CD4-positive, alpha-beta T cell treated with Interleukin-4 for 4 hours (primary cell): ENCODE results near the gene KDM8.
A peak's percentile ranks its signal among the peaks of the same experiment; 100 is the strongest.

ENCODE experiments used
- DNase-seq: peaks from one replicate; pipeline ENCODE4 v3.0.0-alpha.2; 2020

Gene KDM8

DNA sequence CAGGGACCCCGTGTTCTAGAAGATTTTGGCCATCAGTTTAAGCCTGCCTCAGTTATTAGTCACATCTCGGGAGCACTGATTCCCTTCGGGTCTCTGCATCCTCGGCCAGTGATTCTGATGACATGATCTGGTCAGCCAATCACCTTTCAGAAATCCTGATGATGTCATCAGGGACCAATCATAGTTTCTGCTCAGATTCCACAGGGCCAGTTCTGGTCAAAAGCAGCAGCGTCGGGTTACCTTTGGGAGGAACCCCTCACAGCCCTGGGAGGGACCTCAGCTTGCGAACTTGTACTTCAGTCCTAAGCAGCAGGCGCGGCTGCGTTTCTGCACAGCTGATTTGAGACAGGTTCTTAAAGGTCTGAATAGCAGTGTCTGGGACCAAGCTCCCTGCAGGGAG, 13.9 kb downstream of the KDM8 start:
- no peak for DNase-seq

DNA sequence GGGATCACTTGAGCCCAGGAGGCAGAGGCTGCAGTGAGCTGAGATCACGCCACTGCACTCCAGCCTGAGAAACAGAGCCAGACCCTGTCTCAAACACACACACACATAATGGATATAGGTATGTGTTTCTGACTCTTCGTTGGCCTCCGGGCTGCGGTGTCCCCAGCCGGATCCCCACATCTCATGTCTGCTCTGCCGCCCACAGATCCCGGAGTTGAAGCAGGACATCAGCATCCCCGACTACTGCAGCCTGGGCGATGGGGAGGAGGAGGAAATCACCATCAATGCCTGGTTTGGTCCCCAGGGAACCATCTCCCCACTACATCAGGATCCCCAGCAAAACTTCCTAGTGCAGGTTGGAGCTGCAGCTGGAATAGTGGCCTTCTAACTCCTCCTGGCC, 15.4 kb downstream of the KDM8 start:
- DNase-seq: no peak

DNA sequence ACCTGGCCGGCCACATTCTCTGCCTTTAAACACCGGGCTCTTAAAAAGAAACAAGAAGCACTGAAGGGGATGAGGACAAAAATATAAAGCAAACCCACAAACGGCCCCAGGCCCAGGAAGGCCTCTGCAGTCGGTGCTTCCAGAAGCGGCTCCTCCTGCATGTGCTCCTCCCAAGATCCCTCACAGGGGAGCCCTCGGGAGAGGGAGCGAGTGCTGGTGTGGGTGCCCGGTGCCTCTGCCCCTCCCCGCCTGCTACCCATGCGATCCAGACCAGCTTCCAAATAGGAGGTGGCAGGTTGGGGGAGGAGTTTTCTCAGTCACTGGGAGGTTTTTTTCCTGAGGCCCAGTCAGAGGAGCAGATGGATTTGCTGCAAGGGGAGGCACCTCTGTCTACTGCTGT, 15.8 kb downstream of the KDM8 start:
- DNase-seq: no peak

DNA sequence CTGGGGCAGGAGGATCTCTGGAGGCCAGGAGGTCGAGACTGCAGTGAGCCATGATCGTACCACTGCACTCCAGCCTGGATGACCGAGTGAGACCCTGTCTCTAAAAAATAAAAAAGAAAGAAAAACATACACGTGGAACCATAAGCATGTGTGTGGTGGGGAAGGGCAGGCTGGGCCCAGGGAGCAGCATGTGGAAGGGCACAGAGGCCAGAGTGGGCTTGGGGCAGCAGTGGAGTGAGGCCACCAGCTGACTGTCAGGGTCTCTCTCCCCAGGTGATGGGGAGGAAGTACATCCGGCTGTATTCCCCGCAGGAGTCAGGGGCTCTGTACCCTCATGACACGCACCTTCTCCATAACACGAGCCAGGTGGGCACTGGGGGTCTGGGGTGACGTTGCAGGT, 16.8 kb downstream of the KDM8 start:
- DNase-seq: no peak

DNA sequence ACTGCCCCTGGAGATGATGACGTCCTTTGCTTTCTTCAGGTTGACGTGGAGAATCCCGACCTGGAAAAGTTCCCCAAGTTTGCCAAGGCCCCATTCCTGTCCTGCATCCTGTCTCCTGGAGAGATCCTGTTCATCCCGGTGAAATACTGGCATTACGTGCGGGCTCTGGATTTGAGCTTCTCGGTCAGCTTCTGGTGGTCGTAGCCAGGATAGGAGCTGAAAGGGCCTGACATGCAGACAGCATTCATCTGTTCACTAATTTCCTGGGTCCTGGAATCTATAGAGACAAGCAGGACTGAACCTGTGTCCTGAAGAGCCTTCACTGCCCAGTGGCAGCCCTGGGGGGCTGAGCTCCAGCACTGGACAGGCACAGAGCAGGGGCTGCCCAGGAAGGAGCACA, 17.2 kb downstream of the KDM8 start:
- DNase-seq: no peak

DNA sequence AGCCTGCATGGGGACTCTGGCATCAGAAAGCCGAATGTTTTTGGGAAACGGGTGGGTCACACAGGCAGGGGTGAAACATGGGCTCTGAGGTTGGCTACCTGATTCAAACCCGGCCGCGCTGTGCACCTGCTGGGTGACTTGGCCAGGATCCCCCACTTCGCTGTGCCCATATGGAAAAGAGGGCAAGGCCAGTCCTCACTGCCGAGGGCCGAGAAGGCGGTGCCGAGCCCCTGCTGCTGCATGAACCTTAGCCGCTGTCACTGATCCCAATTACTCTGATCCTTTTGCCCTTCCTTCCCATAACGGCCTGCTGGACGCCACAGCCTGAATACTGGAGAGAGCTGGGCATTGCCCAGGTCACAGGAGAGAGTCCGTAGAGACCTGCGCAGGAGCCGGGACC, 17.7 kb downstream of the KDM8 start:
- DNase-seq: no peak

DNA sequence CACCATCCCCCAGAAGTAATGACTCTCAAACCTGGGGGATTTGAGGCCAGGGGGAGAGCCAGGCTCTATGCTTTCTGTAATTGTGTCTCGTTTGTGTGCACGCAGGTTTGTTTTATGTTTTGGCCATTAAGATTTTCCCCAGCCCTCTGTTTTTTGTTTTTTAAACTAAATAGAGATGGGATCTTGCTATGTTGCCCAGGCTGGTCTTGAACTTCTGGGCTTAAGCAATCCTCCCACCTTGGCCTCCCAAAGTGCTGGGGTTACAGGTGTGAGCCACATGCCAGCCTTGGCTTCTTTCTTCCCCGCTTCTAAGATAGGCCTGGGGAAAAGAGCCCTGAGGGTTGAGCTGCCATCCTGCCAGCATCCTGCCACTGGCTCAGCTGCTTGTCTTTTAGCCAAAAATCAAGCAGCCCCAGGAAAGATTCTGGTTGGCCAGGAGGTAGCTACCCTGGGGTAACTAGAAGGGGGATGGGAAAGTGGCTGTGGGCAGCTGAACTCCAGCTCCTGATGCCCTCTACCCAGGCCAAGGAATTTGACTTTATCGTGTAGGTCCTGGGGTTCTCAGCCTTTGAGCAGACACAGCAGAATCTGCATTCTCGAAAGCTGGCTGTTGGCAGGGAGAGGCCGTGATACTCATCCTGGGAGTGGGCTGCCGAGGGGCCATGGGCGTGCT, 18.4 kb downstream of the KDM8 start:
- no peak for DNase-seq

DNA sequence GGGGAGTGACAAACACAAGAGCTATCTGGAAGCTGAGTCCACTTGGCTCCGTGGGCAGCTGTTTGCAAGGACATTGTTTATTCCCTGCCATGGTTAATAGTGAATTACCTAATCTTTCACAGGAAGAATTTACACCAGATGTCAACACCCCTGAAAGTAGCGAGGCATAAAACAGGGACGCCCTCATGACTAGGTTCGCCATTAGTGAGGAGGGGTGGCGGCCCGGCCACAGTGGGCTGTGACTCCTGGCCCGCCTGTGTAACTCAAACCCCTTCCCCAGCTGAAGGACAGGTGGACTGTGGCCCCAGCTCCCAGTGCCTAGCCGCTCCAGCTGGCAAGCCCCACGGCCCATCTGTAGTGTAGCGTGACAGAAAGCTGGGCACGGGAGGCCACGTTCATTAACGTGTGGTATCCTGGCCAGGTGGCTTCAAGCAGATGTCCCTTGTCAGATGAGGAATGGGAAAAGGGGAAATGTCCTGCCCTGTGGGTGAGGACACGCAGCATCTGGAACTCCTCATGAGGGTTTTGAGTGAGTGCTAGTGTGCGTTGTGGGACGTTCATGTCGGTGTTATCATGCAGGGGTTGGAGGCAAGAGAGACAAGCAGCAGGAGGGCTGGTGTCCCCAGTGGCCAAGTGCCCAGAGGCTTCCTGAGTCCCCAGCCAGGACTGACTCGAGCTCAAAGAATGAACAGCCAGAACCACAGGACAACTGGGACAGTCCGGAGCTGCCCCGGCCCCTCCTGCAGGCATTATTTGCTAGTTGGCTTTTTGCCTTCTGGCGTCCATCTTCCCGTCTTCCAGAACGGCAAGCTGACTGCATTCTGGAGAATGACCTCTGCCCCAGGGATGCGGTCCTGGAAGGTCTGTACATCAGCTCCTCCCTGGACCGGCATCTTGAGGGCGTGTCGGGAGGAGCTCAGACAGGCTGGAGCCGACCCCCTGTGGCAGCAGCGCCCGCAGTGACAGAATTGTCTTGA, 19.2 kb downstream of the KDM8 start:
- no peak for DNase-seq

DNA sequence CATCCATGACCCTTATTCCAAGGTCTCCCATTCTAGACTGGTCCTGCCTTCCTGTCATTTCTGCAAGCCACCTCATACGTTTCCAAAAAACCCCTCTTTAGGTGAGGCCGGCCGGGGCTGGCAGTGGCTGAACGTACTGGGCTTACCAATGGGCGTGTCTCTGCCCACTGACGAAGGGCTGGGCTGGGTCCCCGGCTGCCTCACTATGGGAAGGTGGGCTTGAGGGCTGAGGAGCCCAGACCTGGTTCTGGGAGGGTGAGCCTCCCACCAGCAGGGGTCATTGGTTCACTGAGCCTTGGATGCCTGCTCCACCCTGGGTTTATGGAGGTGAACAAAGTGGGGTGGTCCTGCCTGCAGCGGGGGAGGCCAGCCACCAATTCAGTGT, 19.9 kb downstream of the KDM8 start:
- no peak for DNase-seq

DNA sequence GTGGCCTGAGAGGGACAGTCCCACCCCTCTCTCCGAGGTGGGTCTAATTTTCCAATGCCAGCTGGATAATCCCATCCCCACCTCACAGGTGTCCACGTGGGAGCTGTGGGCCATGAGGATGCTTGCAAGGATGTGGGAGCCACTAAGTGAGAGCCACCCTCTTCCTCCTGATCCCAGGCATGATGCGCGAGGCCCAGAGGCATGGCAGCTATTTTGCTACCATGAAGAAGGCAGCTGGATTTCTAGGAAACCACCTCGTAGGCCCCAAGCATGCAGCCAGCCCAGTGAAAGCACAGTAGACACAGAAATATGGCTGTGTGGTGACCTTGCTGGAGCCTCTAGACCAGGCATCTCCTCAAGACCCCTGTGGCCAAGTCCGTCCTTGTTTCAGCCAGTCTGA, 20.4 kb downstream of the KDM8 start:
- DNase-seq: no peak

DNA sequence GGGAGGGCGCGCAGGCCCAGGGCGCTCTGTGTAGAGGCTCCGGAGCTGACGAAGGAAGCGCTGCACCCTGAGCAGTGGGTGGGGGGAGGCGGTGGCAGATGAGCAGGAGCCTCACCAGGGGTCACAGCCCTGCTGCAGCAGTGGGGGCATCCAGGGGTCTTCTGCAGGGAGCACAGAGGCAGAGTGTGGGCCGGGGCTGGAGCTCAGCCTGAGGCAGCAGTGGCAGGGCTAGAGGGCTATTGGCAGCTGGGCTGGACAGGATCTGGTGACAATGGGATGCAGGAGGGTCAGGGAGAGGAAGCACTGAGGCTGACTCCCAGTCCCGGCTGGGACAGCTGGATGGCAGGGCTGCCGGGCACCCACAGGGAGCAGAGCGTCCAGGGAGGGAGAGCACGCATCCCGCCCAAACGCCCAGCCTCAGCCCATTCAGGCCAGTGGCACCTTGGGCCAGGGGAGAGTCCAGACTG, 21.0 kb downstream of the KDM8 start:
- DNase-seq: no peak

DNA sequence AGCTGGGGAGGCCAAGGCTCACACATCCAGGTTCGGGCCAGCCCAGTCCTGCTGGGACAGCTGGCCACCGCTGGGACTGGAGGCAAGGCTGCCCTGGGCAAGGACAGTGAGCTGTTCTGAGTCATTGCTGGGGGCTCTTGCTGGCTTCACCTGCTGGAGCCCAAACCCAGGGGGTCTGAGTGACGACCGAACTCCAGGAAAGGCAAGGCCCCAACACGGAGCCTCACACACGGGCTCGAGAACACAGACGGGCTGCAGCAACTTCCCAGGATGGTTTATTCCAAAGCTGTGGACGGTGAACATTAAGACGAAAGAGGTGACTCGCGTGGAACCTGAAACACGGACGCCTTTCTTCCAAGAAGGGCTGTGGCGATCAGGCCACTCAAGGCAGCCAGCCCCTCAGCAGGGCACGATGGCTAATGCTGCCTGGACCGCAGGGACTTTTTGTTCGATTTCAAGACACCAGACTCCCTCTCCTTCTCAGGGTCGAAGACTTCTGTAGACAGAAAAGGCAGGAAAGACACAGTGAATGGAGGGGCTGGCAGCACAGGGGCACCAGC, 21.5 kb downstream of the KDM8 start:
- DNase-seq: no peak

DNA sequence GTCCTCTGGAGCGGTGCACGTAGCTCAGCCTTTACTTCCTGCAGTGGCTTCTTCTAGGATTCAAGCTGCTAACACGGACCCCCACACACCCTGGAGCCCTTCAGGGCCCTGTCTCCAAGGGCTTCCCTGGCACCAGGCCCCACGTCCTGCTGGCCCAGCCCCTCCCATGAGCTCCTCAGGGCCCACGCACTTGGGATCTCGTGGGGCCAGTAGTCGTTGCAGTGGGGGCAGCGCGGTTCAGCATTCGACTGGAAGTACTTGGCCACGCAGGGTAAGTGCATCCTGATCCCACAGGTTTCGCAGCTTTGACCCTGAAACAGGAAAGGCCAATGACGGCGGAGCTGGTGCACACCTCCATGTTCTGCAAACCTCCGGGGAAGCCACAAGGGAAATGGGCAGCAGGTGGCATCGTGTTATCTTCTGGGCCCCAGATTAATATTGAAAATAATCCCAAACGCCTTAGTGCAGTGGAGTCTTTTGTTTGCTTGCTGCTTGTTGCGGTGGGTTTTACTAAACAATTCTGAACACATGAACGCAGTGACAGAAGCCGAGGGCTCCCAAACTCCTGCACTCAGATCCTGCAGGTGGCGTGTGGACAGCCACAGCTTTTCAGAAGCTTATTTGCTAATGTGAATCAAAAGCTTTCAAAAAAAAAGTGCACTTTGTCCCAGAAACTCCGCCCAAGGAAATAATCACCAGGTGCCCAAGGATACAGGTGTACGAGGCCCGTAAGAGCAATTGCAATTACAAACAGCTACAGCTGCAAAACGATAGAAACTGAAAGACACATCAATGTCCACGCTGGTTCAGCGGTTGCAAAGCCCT, 22.4 kb downstream of the KDM8 start:
- DNase-seq: no peak

DNA sequence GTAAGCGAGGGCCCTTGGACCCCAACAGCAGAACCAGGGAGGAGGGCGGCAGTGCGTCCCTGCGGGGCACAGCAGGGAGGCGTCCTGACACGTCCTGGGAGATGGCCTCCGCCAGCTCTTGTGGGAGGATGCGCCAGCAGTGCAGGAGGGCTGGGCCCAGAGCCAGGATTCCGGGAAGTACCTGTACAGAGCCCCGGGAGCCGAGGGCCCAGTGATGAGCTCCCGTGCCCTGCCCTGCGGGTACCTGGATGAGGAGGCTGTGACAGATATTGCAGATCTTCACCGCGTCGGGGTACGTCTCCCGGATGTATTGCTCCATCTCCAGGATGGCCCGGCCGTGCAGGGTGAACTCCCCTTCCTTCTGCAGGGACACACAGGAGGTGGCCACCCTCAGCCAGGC, 23.1 kb downstream of the KDM8 start:
- no peak for DNase-seq

DNA sequence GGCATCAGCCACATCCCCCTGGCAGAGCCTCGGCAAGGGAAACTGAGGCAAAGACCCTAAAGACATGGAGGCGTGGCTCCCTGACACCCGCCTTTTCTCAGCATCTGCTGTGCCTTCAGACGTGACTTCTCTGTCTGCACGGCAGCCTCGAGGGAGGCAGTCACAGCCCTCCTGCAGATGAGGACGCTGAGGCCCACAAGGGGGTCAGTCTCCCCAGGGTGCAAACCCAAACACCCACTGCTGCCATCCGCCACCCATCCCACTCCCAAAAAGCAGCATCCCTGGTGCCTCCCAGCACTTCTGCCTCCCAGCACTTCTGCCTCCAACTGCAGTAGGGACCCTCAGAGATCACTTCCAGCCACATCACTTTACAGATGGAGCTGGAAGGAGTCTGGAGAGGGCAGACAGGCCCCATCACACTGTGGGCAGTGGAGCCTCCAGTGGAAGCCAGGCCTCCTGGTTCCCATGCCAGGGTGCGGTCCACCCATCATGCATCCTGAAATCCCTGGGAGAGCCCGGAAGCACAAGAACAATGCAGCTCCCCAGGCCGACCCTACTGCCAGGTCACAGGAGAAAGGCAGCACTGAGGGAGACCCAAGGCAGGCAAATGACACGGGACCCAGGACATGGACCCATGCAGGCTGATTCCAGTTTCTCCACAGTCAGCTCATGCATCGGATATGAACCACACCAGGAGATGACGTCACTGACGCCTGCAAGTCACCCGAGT, 23.8 kb downstream of the KDM8 start:
- no peak for DNase-seq

DNA sequence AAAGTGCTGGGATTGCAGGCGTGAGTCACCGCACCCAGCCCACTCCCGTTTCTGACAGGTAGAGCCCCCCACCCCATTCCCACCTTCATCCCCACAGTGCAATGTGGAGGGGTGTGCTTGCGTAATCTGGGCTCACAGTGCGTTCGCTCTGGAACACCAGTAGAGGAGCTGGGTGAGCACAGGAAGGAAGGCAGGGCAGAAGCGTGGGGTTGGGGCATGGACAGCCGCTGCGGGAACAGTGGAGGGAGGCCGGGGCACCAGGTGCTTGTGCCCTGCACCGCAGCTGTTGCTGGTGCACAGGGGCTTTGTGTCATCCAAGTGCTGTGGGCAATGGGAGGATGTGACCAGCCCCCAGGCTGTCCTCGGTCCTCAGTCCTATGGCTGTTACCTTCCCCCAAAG, 24.7 kb downstream of the KDM8 start:
- no peak for DNase-seq

DNA sequence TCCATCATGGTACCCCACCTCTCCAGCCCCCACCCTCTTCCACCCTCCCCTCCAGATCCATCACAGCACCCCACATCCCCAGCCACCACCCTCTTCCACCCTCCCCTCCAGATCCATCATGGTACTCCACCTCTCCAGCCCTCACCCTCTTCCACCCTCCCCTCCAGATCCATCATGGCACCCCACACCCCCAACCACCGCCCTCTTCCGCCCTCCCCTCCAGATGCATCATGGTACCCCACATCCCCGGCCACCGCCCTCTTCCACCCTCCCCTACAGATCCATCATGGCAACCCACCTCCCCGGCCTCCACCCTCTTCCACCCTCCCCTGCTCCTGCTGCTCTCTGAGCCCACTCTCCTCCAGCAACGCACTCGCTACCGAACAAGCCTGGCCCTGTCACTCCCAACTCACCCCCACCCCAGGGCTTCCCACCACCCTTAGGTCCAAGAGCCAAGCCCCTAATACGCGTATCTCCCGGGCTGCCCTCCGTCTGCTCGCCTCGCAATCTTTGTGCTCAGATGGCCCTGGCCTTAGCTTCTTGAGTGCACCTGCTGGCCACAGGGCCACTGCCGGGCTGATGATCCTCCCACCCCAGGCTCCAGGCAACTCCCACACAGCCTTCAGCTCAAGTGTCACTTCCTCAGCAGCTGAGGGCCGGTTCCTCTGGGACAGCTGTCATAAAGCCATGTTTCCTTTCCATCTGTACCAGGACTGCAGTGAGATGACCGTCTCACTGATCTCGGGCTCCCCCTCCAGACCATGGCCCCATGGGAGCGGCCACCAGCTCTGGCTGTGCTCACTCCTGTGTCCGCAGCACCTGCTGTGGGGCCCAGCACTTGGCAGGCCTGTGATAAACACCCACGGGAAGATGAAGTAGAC, 25.5 kb downstream of the KDM8 start:
- DNase-seq: no peak

DNA sequence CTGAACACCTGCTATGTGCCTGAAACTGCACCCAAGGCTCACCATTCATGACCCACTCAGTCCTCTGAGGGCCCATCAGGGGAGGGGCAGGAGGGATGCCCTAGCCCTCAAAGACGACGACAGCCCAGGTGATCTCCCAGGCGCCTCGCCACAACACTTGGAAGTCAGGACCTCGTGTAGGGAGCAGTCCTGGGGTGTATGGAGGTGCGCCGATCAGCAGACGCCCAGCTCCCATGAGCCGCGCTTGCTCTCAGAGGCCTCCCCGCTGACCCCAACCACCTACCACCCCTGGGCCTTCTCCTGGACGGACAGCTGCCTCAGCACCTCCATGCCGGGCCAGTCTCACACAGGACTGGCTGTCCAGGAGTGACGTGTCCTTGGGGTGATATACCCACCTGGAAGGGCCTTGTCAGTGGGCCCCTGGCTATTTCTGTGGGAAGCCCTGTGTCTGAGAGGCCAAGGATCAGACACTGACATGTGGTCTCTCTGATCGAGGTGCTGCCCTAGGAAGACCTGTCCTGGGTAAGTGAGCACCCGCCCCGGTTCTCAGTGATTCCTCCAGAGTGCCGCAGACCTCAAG, 26.7 kb downstream of the KDM8 start:
- no peak for DNase-seq

DNA sequence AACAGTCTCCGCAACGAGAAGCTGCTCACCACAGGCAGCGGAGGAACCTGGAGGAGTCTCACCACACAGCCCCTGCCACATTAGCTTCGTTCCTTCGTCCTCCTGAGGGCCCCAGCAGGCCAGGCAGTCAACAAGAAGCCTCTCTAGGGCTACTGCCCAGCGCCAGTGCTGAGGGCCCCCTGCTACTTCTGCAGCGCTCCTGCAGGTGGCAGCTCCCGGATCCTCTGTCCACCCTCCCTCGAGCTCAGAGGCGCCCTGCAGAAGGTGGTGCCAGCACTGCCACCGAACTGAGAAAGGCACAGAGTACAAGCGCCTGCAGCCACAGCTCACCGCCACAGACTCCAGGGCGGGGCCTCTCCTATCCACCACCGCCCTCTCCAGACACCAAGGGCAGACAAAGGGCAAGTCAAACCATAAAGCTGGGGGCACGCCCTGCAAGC, 27.3 kb downstream of the KDM8 start:
- peak; percentile 91 for DNase-seq

DNA sequence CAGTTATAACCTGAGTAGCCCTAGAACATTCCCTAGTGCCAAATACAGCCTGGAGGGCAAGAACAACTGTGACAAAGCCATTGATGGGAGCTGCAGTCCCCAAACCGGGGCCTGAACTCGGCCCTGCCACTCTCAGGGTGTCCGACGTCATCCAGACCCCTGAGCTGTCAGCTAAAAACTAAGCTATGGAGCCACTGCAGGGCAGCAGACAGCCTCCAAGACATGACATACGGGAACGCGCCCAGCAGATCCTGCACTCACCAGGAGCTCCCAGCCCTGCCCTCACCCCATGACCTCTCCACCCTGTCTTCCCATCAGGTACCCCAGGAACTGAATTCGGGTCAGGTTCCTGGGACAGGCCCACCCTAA, 28.4 kb downstream of the KDM8 start:
- no peak for DNase-seq
